Mesenchymal stem cell (in vitro differentiated cells and primary cell): ENCODE results near the gene LRRN1.
"Not testable (repeated sequence)": the region's sequence is repeated elsewhere in the genome, so short reads cannot be mapped to it uniquely, and the experiment has no call there.

Experiments
- DNase-seq: peaks from one replicate; pipeline ENCODE4 v3.0.0-alpha.2; 2013
- H2AFZ ChIP-seq: one replicate; pipeline ENCODE4 v1.6.1; 2013; ENCODE audit warnings: low read depth, mild to moderate bottlenecking, control low read depth, inconsistent platforms, low read length, moderate library complexity
- H2AK5ac ChIP-seq: 2 replicates; pipeline ENCODE4 v1.6.1; 2013; ENCODE audit warnings: low read length, moderate library complexity, mild to moderate bottlenecking, inconsistent platforms; ENCODE audit not compliant: severe bottlenecking
- H2BK120ac ChIP-seq: one replicate; pipeline ENCODE4 v1.6.1; 2013; ENCODE audit warnings: low read depth, mild to moderate bottlenecking, inconsistent platforms, low read length, moderate library complexity
- H2BK12ac ChIP-seq, 2 experiments: one replicate each; pipeline ENCODE4 v1.6.1; 2013; ENCODE audit warnings: inconsistent platforms in 2 of 2, low read length in 2 of 2, mild to moderate bottlenecking in 2 of 2, moderate library complexity in 2 of 2, control low read depth in 1 of 2
- H2BK15ac ChIP-seq: one replicate; pipeline ENCODE4 v1.6.1; 2013; ENCODE audit warnings: mild to moderate bottlenecking, low read depth, inconsistent platforms; ENCODE audit not compliant: poor library complexity, severe bottlenecking
- H2BK5ac ChIP-seq: 2 replicates; pipeline ENCODE4 v1.6.1; 2013; ENCODE audit warnings: low read depth, mild to moderate bottlenecking, low read length, control low read depth, inconsistent platforms; ENCODE audit not compliant: poor library complexity, severe bottlenecking
- H3K14ac ChIP-seq, 2 experiments: one replicate each; pipeline ENCODE4 v1.6.1; 2013; ENCODE audit warnings: inconsistent platforms in 2 of 2, low read length in 2 of 2, control low read depth in 1 of 2, mild to moderate bottlenecking in 1 of 2, moderate library complexity in 1 of 2
- H3K18ac ChIP-seq, 2 experiments: one replicate each; pipeline ENCODE4 v1.6.1; 2013; ENCODE audit warnings: inconsistent platforms in 2 of 2, low read length in 2 of 2, control low read depth in 1 of 2, low read depth in 1 of 2, mild to moderate bottlenecking in 1 of 2
- H3K23ac ChIP-seq, 2 experiments: one replicate each; pipeline ENCODE4 v1.6.1; 2013; ENCODE audit warnings: inconsistent platforms in 2 of 2, low read length in 2 of 2, mild to moderate bottlenecking in 2 of 2, moderate library complexity in 2 of 2, control low read depth in 1 of 2
- H3K27ac ChIP-seq: 2 replicates; pipeline ENCODE4 v1.5.1; 2013; ENCODE audit warnings: mild to moderate bottlenecking, moderate library complexity, low read length, control low read depth, inconsistent platforms; ENCODE audit not compliant: poor library complexity, severe bottlenecking
- H3K27me3 ChIP-seq, 2 experiments: 2 replicates each; pipeline versions ENCODE4 v1.6.1 to v1.7.0; 2013; ENCODE audit warnings: low read length in 2 of 2, mild to moderate bottlenecking in 2 of 2, moderate library complexity in 2 of 2, control low read depth in 1 of 2, inconsistent platforms in 1 of 2; ENCODE audit not compliant: control insufficient read depth in 1 of 2, insufficient read depth in 1 of 2
- H3K36me3 ChIP-seq, 2 experiments: 2 replicates each; pipeline versions ENCODE4 v1.6.1 to v1.7.0; 2013; ENCODE audit warnings: low read length in 2 of 2, control low read depth in 1 of 2, inconsistent platforms in 1 of 2, low read depth in 1 of 2, mild to moderate bottlenecking in 1 of 2; ENCODE audit not compliant: insufficient read depth in 2 of 2, control insufficient read depth in 1 of 2
- H3K4ac ChIP-seq, 2 experiments: one replicate each; pipeline ENCODE4 v1.6.1; 2013; ENCODE audit warnings: inconsistent platforms in 2 of 2, low read length in 2 of 2, mild to moderate bottlenecking in 2 of 2, moderate library complexity in 2 of 2, control low read depth in 1 of 2, low read depth in 1 of 2
- H3K4me1 ChIP-seq: 2 replicates; pipeline ENCODE4 v1.6.1; 2013; ENCODE audit warnings: low read depth, low read length, control low read depth; ENCODE audit not compliant: control insufficient read depth, insufficient read depth
- H3K4me2 ChIP-seq: 2 replicates; pipeline ENCODE4 v1.6.1; 2013; ENCODE audit warnings: low read length, mild to moderate bottlenecking, inconsistent platforms; ENCODE audit not compliant: poor library complexity, severe bottlenecking
- H3K4me3 ChIP-seq, 2 experiments: 2 replicates each; pipeline versions ENCODE4 v1.5.1 to v1.7.0; 2013; ENCODE audit warnings: low read length in 2 of 2, mild to moderate bottlenecking in 2 of 2, control low read depth in 1 of 2, low read depth in 1 of 2; ENCODE audit not compliant: insufficient read depth in 1 of 2
- H3K79me1 ChIP-seq: replicated peaks from 2 replicates; pipeline ENCODE4 v1.6.1; 2013; ENCODE audit warnings: mild to moderate bottlenecking, control low read depth, low read length, inconsistent platforms; ENCODE audit not compliant: poor library complexity, severe bottlenecking
- H3K9ac ChIP-seq: 2 replicates; pipeline ENCODE4 v1.7.0; 2013; ENCODE audit warnings: mild to moderate bottlenecking, low read length, moderate library complexity
- H3K9me3 ChIP-seq: 2 replicates; pipeline ENCODE4 v1.7.0; 2013; ENCODE audit warnings: mild to moderate bottlenecking, low read length; ENCODE audit not compliant: control insufficient read depth
- H4K8ac ChIP-seq: one replicate; pipeline ENCODE4 v1.6.1; 2013; ENCODE audit warnings: inconsistent platforms, mild to moderate bottlenecking, low read length, moderate library complexity
- H4K91ac ChIP-seq: one replicate; pipeline ENCODE4 v1.6.1; 2013; ENCODE audit warnings: mild to moderate bottlenecking, low read length, inconsistent platforms
- WGBS: methylation state at CpG from one replicate; pipeline ENCODE4 v1.1.7; 2013; ENCODE audit warnings: mixed read lengths; 5-methylcytosine and 5-hydroxymethylcytosine counted together

Gene LRRN1

GRCh38 chr3:3862534-3862933, 63.3 kb downstream of the LRRN1 start:
- Histone ChIP-seq H3K14ac (no peak overlapping the region), H2BK120ac (no peak overlapping the region), H3K9me3 (peaks cover 30% of the 10 kb centered on the region), H3K4ac (no peak overlapping the region), H3K9ac (no peak overlapping the region), H3K18ac (no peak overlapping the region), H2BK5ac (no peak overlapping the region), H3K27me3 (no peaks in the 10 kb centered on the region), H3K4me3 (no peak overlapping the region), H4K8ac (no peak overlapping the region), H3K79me1 (no peaks in the 10 kb centered on the region), H3K23ac (no peak overlapping the region), H2BK15ac (no peak overlapping the region), H3K27ac (no peak overlapping the region), H3K4me2 (no peak overlapping the region), H4K91ac (no peak overlapping the region), H3K36me3 (no peaks in the 10 kb centered on the region), H2AFZ (no peak overlapping the region), H3K4me1 (no peaks in the 10 kb centered on the region), H2BK12ac (no peak overlapping the region), H2AK5ac (no peak overlapping the region)
- DNase-seq, result no peak
- WGBS, result 56% methylated on average over 3 of the region's 5 CpGs

GRCh38 chr3:3875491-3875890, 76.3 kb downstream of the LRRN1 start:
- Histone ChIP-seq H3K27ac (no peak overlapping the region), H2BK5ac (no peak overlapping the region), H3K9ac (no peak overlapping the region), H3K27me3 (no peaks in the 10 kb centered on the region), H4K8ac (no peak overlapping the region), H3K4me2 (no peak overlapping the region), H3K9me3 (peaks cover 49% of the 10 kb centered on the region), H4K91ac (no peak overlapping the region), H3K36me3 (no peaks in the 10 kb centered on the region), H2BK12ac (no peak overlapping the region), H3K18ac (no peak overlapping the region), H2AK5ac (no peak overlapping the region), H3K4me1 (no peaks in the 10 kb centered on the region), H2AFZ (no peak overlapping the region), H3K23ac (no peak overlapping the region), H3K4me3 (no peak overlapping the region), H3K14ac (no peak overlapping the region), H3K79me1 (no peaks in the 10 kb centered on the region), H2BK15ac (no peak overlapping the region), H2BK120ac (no peak overlapping the region), H3K4ac (no peak overlapping the region)
- WGBS, result 72% methylated on average over 5 of the region's 8 CpGs
- no peak for DNase-seq

GRCh38 chr3:3881050-3881449, 81.8 kb downstream of the LRRN1 start:
- H3K23ac ChIP-seq, result no peak overlapping the region
- DNase-seq, result no peak
- no peak overlapping the region for H2BK15ac ChIP-seq
- H3K36me3 ChIP-seq, result no peaks in the 10 kb centered on the region
- no peak overlapping the region for H4K8ac ChIP-seq
- no peak overlapping the region for H3K9ac ChIP-seq
- no peaks in the 10 kb centered on the region for H3K27me3 ChIP-seq
- no peaks in the 10 kb centered on the region for H3K79me1 ChIP-seq
- no peak overlapping the region for H3K4ac ChIP-seq
- H3K4me3 ChIP-seq, result no peak overlapping the region
- 82% methylated on average over 7 of the region's 7 CpGs for WGBS
- no peak overlapping the region for H2BK5ac ChIP-seq
- no peak overlapping the region for H2BK12ac ChIP-seq
- no peak overlapping the region for H3K27ac ChIP-seq
- H3K18ac ChIP-seq, result no peak overlapping the region
- H3K9me3 ChIP-seq, result peaks cover 30% of the 10 kb centered on the region
- no peak overlapping the region for H2AK5ac ChIP-seq
- H2BK120ac ChIP-seq, result no peak overlapping the region
- H3K4me2 ChIP-seq, result no peak overlapping the region
- H3K14ac ChIP-seq, result no peak overlapping the region
- no peaks in the 10 kb centered on the region for H3K4me1 ChIP-seq
- H4K91ac ChIP-seq, result no peak overlapping the region
- H2AFZ ChIP-seq, result no peak overlapping the region

GRCh38 chr3:3887311-3887710, 88.1 kb downstream of the LRRN1 start:
- not testable (repeated sequence) for H3K9me3 ChIP-seq, H4K8ac ChIP-seq, H3K4me2 ChIP-seq, H2AK5ac ChIP-seq, H2AFZ ChIP-seq, H3K18ac ChIP-seq, H3K4me3 ChIP-seq, H3K23ac ChIP-seq, H3K27ac ChIP-seq, H4K91ac ChIP-seq, H3K4me1 ChIP-seq, H3K36me3 ChIP-seq, H3K27me3 ChIP-seq, DNase-seq, H3K9ac ChIP-seq, H3K14ac ChIP-seq, H2BK120ac ChIP-seq, H3K79me1 ChIP-seq, H2BK5ac ChIP-seq, H3K4ac ChIP-seq, H2BK12ac ChIP-seq, H2BK15ac ChIP-seq
